ENCODE measurements around the gene HS2ST1.
A peak's percentile ranks its signal among the peaks of the same experiment; 100 is the strongest.

Gene HS2ST1

GRCh38 chr1:87093286-87093685 is 178.9 kb downstream of the HS2ST1 start:
- no peak for TF ChIP-seq POLR2A (IDR thresholded peaks at IDR 0.05; ENCODE audit: low read depth, low read length)
- DNase-seq (ENCODE audit: insufficient read length, low spot score): no peak
- peak; percentile 11 for FAIRE-seq

- no peak for TF ChIP-seq POLR2A (IDR thresholded peaks at IDR 0.05; ENCODE audit: low read depth, low read length)
- FAIRE-seq (no peak), DNase-seq (ENCODE audit: insufficient read length, low spot score) (no peak)
Observed at GRCh38 chr1:87094238-87094637, 179.8 kb downstream of the HS2ST1 start.

DNA sequence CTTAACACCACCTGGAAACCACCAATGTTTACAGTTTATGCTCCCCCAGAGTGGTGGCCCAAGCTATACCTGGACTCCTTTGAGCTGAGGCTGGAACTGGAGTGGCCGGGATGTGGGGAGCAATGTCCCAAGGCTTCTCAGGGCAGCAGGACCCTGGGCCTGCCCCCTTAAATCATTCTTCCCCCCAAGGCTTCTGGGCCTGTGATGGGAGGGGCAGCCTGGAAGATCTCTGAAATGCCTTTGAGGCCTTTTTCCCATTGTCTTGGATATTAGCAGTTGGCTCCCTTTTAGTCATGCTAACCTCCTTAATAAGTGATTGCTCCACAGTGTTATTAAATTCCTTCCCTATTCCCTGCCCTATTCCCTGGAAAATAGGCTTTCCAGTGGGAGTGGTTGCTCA is 185.8 kb downstream of the HS2ST1 start:
- FAIRE-seq (no peak), DNase-seq (ENCODE audit: insufficient read length, low spot score) (no peak)
- no peak for TF ChIP-seq POLR2A (IDR thresholded peaks at IDR 0.05; ENCODE audit: low read depth, low read length)

GRCh38 chr1:87103074-87103473 is 188.6 kb downstream of the HS2ST1 start:
- TF ChIP-seq POLR2A (IDR thresholded peaks at IDR 0.05; ENCODE audit: low read depth, low read length): no peak
- DNase-seq (ENCODE audit: insufficient read length, low spot score): no peak
- no peak for FAIRE-seq

DNA sequence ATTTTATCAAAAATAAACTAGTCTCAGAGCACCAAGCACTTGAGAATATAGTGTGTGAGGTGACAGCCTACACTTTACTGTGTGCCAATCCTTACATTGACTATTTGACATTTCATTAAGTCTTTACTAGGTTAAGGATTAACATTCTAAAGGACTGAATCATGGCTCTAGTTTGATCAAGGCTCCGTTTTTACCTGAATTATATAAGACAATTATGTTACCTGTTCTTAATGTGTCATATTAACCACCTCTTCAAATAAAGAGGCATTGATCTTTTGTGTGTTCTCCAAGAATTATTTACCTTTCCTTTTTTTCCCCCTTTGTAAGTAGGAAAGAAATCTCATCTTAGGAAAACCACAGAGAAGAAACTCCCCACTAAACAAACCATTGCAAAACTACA is 189.7 kb downstream of the HS2ST1 start:
- no peak for TF ChIP-seq POLR2A (IDR thresholded peaks at IDR 0.05; ENCODE audit: low read depth, low read length)
- DNase-seq (ENCODE audit: insufficient read length, low spot score) (no peak), FAIRE-seq (no peak)

- no peak for TF ChIP-seq POLR2A (IDR thresholded peaks at IDR 0.05; ENCODE audit: low read depth, low read length)
- FAIRE-seq (no peak), DNase-seq (ENCODE audit: insufficient read length, low spot score) (no peak)
Observed at GRCh38 chr1:87104945-87105344, 190.5 kb downstream of the HS2ST1 start.

- FAIRE-seq: no peak
- TF ChIP-seq POLR2A (IDR thresholded peaks at IDR 0.05; ENCODE audit: low read depth, low read length): no peak
Observed at GRCh38 chr1:87106144-87106543, 191.7 kb downstream of the HS2ST1 start.

GRCh38 chr1:87106867-87107266 is 192.4 kb downstream of the HS2ST1 start:
- FAIRE-seq (no peak), DNase-seq (ENCODE audit: insufficient read length, low spot score) (no peak)
- no peak for TF ChIP-seq POLR2A (IDR thresholded peaks at IDR 0.05; ENCODE audit: low read depth, low read length)

More at GRCh38 chr1:87106144-87106543, 191.7 kb downstream of the HS2ST1 start:
- DNase-seq (ENCODE audit: insufficient read length, low spot score): no peak

DNA sequence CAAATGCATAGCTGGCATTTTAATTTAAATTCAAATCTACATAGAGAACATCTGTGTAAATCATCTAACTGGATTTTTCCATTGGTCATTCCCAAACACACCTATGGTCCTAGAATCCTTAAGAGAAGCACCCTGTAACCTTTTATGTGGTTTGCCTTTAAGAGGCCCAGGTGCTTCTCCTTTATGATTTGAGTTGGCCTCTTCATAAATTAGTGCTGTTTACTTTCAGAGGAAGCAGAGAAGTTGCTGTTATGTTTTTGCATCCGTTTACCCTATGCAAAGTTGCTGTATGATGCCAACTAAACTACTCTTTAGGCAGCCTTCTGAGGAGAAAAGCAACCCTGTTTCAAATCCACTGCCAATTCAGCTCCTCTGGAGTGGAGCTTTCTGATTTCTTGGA is 193.8 kb downstream of the HS2ST1 start:
- DNase-seq (ENCODE audit: insufficient read length, low spot score) (no peak), FAIRE-seq (no peak)

DNA sequence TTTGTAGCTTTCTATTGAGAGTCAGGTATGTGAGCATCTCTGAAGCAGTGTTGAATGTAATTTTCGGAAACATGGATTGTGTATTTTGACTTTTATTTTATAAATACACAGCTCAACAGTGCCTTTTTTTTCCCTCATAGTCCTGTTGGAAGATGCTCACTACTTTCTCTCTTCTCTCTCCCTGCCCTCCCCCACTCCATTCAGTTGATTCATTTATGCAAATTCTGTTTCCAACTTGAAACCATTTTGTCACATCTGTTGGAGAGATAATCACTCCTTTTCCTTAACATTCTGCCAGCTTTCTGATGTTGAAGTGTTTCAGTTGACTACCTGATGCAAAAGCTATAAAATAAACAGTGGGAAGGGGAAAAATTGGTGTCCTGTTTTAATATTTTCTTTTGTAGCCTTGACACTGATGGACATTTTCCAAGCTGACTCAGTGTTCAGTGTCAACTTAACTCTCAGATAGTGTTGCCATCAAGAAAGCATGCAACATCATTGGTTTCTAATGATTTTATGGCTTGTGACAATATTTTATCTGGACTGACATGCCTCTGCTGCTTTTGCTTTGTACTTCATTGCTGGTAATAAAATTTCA is 194.5 kb downstream of the HS2ST1 start:
- no peak for TF ChIP-seq POLR2A (IDR thresholded peaks at IDR 0.05; ENCODE audit: low read depth, low read length)
- DNase-seq (ENCODE audit: insufficient read length, low spot score) (no peak), FAIRE-seq (peak; percentile 30)

More for the DNA sequence above, 193.8 kb downstream of the HS2ST1 start:
- no peak for TF ChIP-seq POLR2A (IDR thresholded peaks at IDR 0.05; ENCODE audit: low read depth, low read length)

DNA sequence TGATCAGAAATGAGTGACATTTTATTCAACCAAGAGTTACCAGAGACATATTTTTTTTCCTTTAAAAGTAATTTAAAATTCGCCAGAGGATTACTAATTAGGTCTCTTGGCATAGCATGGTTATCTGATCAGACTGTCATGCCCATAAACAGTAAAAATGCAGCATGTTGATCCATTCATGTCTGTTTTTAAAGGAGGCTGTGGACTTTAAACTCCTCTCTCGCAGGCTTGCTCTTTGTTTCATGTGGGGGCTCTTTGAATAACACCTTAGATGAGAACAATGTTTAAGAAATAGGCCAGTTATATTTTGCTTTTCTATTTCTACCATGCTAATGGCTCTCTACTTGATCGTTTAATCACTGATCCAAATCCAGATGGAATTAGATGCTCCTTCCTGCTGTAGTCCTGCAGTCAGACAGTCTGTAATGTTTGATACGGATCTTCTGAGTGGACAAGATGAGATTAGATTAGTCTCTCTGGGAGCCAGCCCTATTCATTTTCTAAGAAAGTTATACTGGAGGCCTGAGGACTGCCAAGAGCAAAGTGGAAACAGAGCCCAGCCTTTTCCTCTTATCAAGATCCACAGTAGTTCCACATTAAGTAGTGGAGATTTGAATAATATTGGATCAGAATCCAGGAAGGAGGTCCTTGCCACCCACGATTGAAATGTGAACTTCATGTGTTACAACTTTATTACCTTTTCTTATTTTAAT is 197.4 kb downstream of the HS2ST1 start:
- TF ChIP-seq POLR2A (IDR thresholded peaks at IDR 0.05; ENCODE audit: low read depth, low read length): no peak
- no peak for FAIRE-seq
- DNase-seq (ENCODE audit: insufficient read length, low spot score): no peak

DNA sequence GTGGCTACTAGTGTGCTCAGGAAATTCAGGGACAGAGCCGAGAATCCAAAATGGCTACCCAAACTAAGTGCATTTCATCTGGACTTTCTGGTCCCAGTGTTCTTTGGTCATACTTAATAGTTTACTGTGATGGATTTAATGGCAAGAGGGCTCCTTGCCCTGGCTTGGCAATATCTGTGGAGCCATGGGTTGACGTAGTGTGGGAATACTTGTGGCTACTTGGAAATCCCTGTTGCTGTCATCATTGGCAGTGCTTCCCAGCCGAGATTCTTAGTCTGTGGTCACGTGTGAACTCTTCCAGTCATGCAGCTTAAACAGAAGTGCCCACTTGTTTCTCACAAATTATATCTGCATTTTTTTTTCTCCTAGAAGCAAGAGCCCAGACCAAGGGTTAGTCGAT is 198.9 kb downstream of the HS2ST1 start:
- no peak for FAIRE-seq
- TF ChIP-seq POLR2A (IDR thresholded peaks at IDR 0.05; ENCODE audit: low read depth, low read length): no peak
- no peak for DNase-seq (ENCODE audit: insufficient read length, low spot score)

DNA sequence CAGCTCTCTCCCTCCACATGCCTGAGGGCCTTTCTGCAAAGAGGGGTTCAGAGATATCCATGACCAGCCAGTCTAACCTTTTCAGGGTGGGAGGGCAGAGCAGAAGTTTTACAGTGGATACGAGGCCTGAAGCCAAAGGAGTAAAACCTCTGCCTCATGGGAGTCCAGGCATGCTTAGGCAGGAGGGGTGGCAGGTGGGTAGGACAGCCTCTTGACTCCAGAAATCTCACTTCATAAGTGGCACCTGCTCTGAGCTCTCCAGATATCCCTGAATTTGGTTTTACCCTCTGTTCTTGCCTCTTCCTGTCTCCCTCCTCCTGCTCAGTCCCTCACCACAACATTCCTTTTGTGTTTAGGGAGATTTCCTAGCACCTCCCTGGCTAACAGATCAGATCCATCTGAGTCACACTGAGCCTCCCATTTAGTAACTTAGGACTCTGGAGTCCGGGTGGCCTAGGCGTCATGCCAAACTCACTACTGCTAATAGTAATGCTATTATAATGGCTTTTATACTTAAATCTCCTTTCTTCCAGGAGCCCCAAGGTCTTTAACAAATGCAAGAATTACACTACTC is 201.0 kb downstream of the HS2ST1 start:
- peak; percentile 75 for FAIRE-seq

GRCh38 chr1:87115891-87116290 is 201.5 kb downstream of the HS2ST1 start:
- FAIRE-seq (no peak), DNase-seq (ENCODE audit: insufficient read length, low spot score) (no peak)
- TF ChIP-seq POLR2A (IDR thresholded peaks at IDR 0.05; ENCODE audit: low read depth, low read length): no peak

More for the DNA sequence above, 201.0 kb downstream of the HS2ST1 start:
- TF ChIP-seq POLR2A (IDR thresholded peaks at IDR 0.05; ENCODE audit: low read depth, low read length): no peak
- DNase-seq (ENCODE audit: insufficient read length, low spot score): peak; percentile 67
